ENCODE results near the gene ARMC2. TPM values are rescaled to one million over a fixed set of nuclear protein-coding genes. Genes with fewer than 3 reads are reported as not detected.
"Not testable (repeated sequence)": the region's sequence is repeated elsewhere in the genome, so short reads cannot be mapped to it uniquely, and the experiment has no call there.

The ARMC2 gene, protein sequence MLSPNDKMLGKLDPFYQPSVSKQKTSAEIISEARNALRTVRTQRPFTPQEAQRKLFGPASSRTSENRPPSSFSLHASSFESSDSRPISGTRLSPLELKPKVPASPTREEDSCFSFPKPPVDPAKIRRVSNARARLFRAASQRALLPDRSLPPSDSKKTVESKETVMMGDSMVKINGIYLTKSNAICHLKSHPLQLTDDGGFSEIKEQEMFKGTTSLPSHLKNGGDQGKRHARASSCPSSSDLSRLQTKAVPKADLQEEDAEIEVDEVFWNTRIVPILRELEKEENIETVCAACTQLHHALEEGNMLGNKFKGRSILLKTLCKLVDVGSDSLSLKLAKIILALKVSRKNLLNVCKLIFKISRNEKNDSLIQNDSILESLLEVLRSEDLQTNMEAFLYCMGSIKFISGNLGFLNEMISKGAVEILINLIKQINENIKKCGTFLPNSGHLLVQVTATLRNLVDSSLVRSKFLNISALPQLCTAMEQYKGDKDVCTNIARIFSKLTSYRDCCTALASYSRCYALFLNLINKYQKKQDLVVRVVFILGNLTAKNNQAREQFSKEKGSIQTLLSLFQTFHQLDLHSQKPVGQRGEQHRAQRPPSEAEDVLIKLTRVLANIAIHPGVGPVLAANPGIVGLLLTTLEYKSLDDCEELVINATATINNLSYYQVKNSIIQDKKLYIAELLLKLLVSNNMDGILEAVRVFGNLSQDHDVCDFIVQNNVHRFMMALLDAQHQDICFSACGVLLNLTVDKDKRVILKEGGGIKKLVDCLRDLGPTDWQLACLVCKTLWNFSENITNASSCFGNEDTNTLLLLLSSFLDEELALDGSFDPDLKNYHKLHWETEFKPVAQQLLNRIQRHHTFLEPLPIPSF
- 1.0 and 1.1 TPM in 2 replicates for total RNA-seq

DNA sequence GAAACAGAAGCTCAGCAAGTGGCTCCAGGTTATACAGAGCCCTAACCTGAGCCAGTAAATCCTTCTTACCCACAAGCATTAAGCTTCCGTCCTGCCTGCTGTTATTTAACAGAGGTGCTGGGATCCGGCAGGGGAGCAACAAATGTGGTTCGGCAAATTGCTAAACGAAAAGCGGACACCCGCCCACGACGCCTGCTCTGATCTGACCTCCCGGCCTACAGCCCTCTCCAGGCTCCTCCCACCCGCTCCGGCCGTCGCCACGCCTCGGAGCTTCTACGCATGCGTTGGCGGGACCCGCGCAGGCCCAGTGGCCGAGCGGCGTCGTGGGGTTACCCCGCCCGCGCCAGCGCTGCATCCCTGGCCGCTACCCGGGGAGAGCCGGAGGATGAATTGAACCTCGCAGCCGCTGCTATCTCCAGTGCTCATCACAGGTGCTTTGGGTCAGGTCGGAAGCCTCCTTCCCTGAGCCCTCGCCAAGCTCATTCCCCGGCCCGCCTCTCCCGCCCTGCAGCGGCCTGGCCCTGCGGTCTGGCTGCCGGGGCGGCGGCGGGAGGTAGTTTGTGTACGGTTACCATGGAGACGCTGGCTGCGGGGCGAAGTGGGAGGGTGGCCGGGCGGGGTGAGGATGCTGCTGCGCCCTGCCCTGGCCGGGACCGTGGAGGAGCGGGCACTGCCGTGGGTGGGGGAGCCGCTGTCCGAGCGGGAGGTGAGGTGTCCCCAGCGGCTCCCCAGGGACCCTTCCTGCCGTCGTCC lies at the start of gene ARMC2:
ARMC2 (plus strand) TSS at position 307 of the 753 bp plus-strand sequence. CDS start 5,846 bp downstream, outside the sequence.
- peak; percentile 16 for DNase-seq (ENCODE audit: extremely low read depth, low read depth, low spot score)

DNA sequence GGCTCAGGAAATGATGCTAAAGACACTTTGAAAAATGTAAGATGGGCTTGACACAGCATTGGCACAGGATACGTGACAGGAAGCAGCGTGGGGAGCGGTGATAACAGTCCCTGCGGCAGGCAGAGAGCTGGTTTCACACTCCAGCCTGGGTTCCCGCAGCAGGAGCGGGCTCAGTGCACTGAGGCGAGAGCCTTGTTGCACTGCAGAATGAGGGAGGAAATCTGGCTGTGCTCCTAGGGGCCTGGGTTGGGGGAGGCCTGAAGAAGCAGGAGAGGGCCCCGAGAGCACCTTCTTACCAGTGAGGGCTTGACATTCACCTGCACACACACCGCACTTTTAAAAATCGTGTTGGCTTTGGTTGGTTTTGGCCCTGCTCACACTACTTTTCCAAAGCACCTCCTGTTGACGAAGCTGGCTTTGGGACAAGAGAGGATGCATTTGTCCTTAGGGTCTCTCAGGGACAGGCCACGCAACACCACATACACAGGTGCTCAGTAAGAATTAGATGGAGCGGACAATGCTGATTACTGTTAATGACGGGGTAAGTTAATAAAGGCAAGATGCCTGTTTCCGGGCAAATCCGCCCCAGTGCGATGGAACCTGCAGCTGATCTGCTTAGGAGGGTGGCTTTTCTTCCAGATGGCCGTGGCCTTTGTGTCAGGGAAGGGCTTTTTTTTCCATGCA lies 49.4 kb upstream of the ARMC2 start:
- DNase-seq (ENCODE audit: extremely low read depth, low read depth, low spot score) = no peak

DNA sequence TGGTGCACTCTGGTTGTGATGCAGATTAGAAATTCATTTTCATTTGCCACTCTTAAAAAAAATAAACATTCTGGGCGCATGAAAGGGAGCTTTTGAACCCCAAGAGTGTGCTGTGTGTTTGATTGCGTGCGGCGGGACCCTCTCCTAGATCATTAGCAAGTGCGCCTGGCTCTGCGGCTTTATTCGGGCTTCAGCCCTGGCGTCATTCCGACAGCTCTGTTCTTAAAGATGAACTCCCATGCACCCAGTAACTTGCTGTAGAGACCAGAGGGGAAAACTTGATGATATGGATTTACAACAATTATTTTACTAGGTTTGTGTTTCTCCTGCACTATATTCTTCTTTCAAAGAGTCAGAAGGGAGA lies 48.9 kb upstream of the ARMC2 start:
- DNase-seq (ENCODE audit: extremely low read depth, low read depth, low spot score) = no peak

DNA sequence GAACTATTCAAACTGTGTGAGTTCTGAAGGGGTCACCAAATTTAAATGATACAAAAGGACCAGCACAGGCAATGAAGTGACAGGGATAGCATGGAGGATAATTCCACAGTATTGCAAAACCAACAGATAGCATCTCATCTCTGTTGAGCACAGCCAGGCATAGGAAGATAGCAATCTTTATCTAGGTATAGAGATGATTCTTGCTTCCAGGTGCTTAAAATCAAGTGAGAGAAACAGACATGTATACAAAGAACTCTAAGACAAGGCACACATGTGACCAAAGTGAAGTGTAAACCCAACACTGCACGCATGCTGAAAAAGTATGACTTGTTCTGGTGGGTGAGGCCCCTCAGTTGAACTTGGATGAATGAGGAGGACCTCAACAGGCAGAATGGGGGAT lies 48.4 kb upstream of the ARMC2 start:
- DNase-seq (ENCODE audit: extremely low read depth, low read depth, low spot score) = no peak

DNA sequence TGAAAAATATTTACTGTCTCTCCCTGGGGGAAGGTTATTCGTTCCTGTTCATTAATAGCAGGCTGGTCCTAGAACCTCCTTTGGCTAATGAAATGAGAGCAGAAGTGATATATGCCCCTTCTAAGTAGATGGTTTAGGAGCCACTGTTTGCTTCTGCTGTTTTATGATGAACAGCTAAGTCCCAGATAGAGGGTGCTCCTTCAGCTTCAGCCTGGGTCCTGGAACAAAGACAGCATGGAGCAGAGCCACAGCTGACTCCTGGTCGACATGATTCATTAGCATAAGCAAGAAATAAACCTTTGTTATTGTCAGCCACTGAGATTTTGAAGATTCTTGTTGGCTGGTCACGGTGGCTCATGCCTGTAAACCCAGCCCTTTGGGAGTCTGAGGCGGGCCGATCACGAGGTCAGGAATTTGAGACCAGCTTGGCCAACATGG lies 47.8 kb upstream of the ARMC2 start:
- DNase-seq (ENCODE audit: extremely low read depth, low read depth, low spot score) = no peak

DNA sequence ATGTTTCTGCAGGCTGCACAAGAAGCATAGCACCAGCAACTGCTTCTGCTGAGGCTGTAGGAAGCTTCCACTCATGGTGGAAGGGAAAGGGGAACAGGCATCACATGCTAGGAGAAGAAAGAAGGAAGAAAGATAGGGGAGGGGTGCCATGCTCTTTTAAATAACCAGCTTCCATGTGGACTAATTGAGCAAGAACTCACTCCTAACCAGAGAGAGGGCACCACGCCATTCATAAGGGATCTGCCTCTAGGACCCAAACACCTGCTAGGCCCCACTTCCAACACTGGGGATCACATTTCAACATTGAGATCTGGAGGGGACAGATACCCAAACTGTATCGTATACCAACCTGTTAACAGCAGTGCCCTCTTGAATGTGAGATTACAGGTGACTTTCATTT lies 46.9 kb upstream of the ARMC2 start:
- no peak for DNase-seq (ENCODE audit: extremely low read depth, low read depth, low spot score)

DNA sequence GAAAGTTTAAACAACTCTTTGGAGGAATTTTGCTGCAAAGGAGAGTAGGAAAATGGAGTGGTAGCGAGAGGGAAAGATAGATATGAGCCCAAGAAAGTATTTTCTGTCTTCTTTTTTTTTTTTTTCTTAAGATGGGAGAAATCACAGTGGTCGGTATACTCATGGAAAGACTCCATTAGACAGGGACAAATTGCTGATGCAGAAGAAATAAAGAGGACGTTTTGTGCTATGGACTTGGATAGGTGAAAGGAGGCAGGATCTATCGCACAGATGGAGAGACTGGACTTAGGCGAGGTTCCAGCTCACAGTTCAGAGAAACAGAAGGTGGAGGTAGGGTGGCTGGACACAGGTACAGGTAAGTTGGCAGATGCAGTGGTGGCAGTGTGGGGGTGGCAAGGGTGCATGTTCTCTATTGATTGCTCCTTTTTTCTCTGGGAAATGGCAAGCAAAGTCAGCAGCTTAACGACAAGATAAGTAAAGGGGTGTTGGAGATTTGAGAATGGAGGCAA lies 44.2 kb upstream of the ARMC2 start:
- no peak for DNase-seq (ENCODE audit: extremely low read depth, low read depth, low spot score)

DNA sequence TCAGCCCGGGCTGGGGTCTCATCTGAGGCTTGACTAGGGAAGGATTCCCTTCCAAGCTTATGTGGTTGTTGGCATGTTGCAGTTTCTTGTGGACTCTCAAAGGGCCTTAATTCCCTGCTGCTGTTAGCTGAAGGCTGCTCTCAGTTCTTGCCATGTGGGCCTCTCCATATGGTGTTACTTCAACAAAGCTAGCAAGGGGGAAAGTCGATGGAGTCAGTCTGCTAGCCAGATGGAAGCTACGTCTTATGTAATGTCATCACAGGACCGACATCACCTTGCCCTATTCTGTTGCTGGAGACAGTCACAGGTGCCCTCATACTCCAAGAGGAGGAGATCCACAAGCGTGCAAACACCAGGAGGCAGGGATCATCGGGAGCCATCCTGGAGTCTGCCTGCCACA lies 43.3 kb upstream of the ARMC2 start:
- DNase-seq (ENCODE audit: extremely low read depth, low read depth, low spot score) = no peak

DNA sequence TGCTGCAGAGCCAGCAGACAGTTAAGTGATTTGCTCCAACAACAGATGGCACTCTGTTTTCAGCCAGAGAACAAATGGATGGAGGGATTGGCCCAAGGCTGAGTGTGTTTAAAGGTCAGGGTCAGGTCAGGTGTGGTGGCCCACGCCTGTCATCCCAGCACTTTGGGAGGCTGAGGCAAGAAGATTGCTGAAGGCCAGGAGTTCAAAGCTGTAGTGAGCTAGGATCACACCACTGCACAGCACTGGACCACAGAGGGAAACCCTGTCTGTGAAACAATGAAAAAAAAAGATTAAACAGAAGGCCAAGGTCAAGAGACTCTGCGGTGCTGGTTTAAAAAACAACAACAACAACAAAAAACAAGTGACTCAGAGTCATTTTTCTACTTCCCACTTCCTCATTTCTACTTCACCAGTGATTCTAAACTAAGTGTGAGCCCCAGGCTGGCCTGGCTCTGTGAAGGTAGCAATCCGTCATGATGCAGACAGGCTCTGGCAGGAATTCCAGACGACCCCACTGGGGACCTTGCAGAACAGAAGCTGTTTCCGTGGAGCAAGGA lies 42.5 kb upstream of the ARMC2 start:
- no peak for DNase-seq (ENCODE audit: extremely low read depth, low read depth, low spot score)

DNA sequence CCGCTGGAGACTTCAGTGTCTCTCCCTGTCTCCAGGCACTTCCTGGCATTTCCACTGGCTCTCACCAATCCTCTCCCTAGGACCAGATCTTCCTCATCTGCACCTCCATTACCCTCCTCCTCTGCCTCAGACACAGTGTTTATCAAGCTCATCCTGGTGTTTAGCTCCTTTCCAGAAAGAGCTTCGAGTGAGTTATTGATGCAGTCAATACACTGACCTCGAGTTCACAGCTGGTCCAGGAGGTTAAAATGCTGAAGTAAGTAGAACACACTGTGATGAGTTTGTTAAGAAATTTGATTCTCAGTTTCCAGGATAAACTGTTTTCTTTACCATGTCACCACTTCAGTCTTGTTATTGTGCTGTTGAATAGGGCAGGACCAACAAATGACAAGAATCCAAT lies 42.1 kb upstream of the ARMC2 start:
- DNase-seq (ENCODE audit: extremely low read depth, low read depth, low spot score) = no peak

DNA sequence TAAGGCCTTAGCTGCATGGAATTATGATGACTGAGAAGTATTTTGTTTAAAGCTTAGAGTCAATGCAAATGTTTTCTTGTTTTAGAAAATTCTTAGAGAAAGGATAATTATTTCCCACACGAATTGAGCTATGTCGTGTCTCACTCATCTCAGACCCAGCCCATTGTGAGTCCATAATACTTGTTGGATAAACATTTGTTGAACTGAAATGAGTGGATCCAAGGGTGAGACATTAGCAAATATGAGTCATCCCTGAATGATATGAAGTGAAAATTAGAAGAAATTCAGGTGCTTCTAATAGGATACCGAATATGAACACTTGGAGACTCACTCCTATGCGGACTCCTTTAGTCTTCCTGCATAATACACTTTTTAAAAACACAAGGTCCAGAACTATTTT lies 41.6 kb upstream of the ARMC2 start:
- DNase-seq (ENCODE audit: extremely low read depth, low read depth, low spot score) = no peak

DNA sequence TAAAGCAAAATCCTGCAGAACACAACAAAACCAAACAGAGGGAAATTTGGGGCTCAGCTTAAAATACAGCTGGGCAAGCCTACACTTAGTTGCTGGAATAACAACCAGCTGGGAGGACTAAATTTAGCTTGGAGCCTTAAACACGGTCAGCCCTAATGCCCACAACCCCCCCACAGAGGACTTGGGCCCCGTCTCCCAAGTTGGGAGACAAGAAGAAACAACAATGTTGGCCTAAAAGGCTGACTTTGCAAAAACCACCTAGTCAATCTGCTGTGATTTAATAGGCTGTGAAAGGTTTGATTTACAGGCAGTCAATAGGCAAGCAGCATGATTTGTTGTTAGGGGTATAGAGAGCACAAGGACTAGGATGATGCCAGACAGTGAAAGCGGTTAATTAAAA lies 40.3 kb upstream of the ARMC2 start:
- no peak for DNase-seq (ENCODE audit: extremely low read depth, low read depth, low spot score)

DNA sequence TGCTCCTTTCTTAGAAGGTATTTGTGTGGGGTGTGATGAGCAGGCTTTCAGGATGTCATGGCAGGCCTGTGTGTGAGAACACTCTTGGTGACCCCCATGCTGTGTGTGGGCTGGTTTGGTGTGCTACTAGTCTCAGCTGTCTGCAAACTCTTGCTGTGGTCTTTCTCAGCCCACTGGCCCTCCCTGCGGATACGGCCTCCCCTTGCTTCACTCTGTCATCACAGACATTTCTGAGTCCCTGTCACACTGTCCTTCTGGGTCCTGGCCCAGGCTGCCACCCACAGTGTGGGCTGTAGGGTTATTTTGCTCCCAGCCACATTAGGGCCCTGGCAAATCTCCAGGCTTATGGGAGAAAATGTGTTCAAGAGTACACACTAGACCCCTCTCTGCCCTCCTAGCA lies 39.0 kb upstream of the ARMC2 start:
- no peak for DNase-seq (ENCODE audit: extremely low read depth, low read depth, low spot score)

DNA sequence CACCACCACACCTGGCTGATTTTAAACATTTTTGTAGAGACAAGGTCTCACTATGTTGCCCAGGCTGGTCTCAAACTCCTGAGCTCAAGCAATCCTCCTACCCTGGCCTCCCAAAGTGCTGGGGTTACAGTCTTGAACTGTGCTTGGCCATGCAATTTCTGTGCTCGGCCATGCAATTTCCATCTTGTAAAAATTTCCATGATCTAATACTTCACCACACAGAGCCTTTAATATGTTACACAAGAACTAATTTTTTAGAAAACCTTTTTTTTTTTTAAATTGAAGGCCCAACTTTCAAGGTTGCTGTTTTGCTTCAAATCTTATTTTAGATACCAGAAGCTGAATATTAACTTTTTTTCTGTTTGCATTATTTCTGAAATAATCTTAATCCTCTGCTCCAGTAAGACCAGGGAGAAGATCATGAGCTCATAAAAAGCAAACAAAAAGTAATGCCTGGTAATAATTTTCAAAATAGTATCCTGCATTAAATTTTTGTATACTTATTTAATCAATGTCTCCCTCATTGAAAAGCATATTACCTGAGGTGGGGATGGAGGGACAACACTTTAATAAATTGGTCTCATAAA lies 38.1 kb upstream of the ARMC2 start:
- DNase-seq (ENCODE audit: extremely low read depth, low read depth, low spot score) = no peak

DNA sequence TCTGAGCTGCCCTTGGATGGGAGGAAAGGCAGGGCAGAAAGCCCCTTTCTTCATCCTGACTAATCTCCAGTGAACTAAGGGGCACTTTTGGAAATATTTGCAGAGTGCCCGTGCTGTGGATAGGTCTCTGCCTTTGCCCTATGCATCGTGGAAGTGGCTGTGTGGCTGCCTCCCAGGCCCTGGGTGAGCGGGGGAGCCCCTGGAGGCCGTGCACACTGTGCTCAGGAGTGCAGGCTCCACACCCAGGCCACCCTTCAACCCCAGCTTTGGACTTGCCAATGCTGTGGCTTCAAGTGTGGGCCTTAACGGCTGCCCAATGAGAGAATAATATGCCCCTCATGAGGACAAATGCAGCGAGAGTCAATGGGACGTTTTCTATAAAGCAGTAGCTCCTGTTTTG lies 36.7 kb upstream of the ARMC2 start:
- no peak for DNase-seq (ENCODE audit: extremely low read depth, low read depth, low spot score)

DNA sequence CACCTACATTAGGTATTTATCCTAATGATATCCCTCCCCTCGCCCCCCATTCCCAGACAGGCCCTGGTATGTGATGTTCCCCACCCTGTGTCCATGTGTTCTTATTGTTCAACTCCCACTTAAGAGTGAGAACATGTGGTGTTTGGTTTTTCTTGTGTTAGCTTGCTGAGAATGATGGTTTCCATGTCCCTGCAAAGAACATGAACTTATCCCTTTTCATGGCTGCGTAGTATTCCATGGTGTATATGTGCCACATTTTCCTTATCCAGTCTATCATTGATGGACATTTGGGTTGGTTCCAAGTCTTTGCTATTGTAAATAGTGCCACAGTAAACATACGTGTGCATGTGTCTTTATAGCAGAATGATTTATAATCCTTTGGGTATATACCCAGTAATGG lies 35.0 kb upstream of the ARMC2 start:
- DNase-seq (ENCODE audit: extremely low read depth, low read depth, low spot score) = not testable (repeated sequence)

DNA sequence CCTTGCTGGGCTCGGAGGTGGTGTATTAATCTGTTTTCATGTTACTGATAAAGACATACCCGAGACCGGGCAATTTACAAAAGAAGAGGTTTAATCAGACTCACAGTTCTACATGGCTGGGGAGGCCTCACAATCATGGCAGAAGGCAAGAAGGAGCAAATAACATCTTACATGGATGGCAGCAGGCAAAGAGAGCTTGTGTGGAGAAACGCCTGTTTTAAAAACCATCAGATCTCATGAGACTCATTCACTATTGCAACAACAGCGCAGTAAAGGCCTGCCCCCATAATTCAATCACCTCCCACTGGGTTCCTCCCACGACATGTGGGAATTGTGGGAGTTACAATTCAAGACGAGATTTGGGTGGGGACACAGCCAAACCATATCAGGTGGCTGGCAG lies 30.9 kb upstream of the ARMC2 start:
- not testable (repeated sequence) for DNase-seq (ENCODE audit: extremely low read depth, low read depth, low spot score)

DNA sequence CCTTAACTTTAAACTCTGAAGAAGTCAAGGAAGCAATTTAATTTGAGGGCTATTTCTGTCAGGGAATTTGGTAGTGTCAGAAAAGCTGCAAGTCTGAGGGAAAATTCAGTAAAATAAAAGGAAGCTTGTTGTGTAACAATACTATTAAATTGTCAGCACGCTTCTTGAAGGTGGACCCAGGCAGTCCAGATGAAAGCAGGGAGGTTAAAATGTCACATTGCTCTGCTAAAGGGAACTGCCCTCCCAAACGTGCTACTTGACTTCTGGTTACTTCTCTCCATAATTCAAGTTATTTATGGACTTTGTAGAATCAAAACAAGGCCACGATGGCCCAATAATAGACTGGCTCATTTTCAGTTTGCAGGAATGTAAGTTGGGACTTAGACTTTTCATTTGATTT lies 28.2 kb upstream of the ARMC2 start:
- DNase-seq (ENCODE audit: extremely low read depth, low read depth, low spot score) = no peak

DNA sequence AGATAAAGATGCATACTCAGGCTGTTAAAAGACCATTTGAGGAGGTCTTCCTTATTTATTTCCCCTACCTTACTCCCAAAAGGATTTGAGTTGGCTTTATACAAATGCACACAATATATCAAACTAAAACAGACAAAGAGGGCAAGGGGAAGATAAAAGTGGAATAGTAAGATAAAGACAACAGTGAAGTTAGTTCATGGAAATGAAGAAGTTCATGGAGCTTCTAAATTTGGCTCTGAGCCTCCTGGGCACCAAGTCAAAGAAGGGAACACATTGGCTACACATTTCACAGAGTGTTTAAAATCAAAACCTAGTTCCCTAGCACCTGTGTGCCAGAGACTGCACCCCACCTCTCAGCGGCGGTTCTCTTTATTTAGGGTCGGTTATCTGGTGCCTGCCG lies 25.8 kb upstream of the ARMC2 start:
- no peak for DNase-seq (ENCODE audit: extremely low read depth, low read depth, low spot score)

DNA sequence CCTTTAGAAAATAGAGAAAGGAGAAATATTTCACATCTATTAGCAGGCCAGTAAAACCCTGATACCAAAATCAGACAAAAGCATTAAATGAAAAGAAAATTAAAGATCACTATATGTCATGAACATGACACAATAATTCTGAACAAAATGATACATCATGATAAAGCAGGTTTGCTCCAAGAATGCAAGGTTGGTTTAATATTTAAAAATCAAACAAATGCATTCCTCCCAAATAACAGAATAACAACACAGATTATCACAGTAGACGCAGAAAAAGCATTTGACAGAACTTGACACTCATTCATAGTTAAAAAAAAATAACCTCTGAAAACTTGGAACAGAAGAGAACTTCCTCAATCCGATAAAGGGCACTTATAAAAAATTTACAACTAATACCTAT lies 22.9 kb upstream of the ARMC2 start:
- no peak for DNase-seq (ENCODE audit: extremely low read depth, low read depth, low spot score)

Data from glomerular endothelial cell (primary cell).